Suprapubic skin (tissue), 4 donors: ENCODE data around the gene APOO.

Experiments
- EP300 ChIP-seq: sonication (generic); formaldehyde crosslinking; IDR thresholded peaks from one replicate; pipeline ENCODE4 v1.6.1; 2017; ENCODE audit warnings: antibody characterized with exemption
- POLR2A ChIP-seq, 2 donors: fragments of 450-650 bp; IDR thresholded peaks; one replicate each; pipeline ENCODE4 v1.6.1; 2017; ENCODE audit warnings: antibody characterized with exemption in 2 of 2, mild to moderate bottlenecking in 2 of 2, moderate library complexity in 2 of 2
- POLR2AphosphoS5 ChIP-seq, 3 donors: sonication (generic); formaldehyde crosslinking; IDR thresholded peaks; one replicate each; pipeline ENCODE4 v1.6.1; 2017; ENCODE audit warnings: antibody characterized with exemption in 3 of 3
- TF ChIP-seq, protein P1 (sequence below), 2 donors: fragments of 200-600 bp in 1 of 2; fragments of 450-650 bp in 1 of 2; sonication (generic) in 1 of 2; IDR thresholded peaks; one replicate each; pipeline ENCODE4 v1.5.1; 2016 to 2019; ENCODE audit warnings: antibody characterized with exemption in 2 of 2, mild to moderate bottlenecking in 1 of 2, moderate library complexity in 1 of 2

DNA sequence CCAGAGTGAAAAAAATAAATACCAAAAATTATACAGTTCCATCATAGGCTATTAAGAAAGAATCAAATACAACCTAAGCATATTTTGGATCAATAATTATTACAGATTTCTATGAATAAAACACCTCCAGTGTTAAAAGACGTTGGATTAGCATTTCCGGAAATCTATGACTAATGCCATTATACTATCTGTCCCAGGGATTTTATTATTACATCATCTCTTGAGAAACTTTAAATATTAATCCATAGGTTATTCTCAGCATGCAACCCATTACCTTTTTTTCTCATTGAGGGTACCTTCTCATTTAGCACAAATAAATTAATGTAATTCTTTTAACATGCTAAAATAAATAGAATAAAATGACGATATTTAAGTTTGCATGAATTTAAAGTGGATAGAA, 44.7 kb upstream of the APOO start:
- TF ChIP-seq, protein P1, sequence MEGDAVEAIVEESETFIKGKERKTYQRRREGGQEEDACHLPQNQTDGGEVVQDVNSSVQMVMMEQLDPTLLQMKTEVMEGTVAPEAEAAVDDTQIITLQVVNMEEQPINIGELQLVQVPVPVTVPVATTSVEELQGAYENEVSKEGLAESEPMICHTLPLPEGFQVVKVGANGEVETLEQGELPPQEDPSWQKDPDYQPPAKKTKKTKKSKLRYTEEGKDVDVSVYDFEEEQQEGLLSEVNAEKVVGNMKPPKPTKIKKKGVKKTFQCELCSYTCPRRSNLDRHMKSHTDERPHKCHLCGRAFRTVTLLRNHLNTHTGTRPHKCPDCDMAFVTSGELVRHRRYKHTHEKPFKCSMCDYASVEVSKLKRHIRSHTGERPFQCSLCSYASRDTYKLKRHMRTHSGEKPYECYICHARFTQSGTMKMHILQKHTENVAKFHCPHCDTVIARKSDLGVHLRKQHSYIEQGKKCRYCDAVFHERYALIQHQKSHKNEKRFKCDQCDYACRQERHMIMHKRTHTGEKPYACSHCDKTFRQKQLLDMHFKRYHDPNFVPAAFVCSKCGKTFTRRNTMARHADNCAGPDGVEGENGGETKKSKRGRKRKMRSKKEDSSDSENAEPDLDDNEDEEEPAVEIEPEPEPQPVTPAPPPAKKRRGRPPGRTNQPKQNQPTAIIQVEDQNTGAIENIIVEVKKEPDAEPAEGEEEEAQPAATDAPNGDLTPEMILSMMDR (IDR thresholded peaks at IDR 0.05): no peak
- TF ChIP-seq POLR2AphosphoS5 (IDR thresholded peaks at IDR 0.05) (no peak), POLR2A (IDR thresholded peaks at IDR 0.05) (no peak), EP300 (no peak)
